HCT116 (cell line): ENCODE measurements around the gene CLIC6. TPM values are rescaled to one million over a fixed set of nuclear protein-coding genes. Genes with fewer than 3 reads are reported as not detected.

Source experiments
- ATAC-seq: fragments of 200-7000 bp; cut with Tn5 transposase; 2 replicates; pipeline ENCODE4 v1.9.1; 2020; ENCODE audit warnings: mild to moderate bottlenecking, moderate library complexity
- BruUV-seq: library from RNA; stranded (reverse); fragments of 400-500 nt; replicated peaks from 2 replicates; lab custom pipeline; 2021; lab: Mats Ljungman, UMichigan
- CTCF ChIA-PET: fragments of 300-600 bp; sonication (Branson Sonifier 250); formaldehyde crosslinking; loops from one replicate; lab custom pipeline; 2021; ENCODE audit warnings: antibody characterized with exemption; lab: Charles Lee
- POLR2A ChIA-PET: fragments of 300-600, 350-600 bp; sonication (Branson Sonifier 250); formaldehyde crosslinking; loops from one replicate; lab custom pipeline; 2021; ENCODE audit warnings: antibody characterized with exemption; lab: Charles Lee
- RAD21 ChIA-PET, 2 experiments: fragments of 300-600 bp; sonication (Branson Sonifier 250); formaldehyde crosslinking; loops; one replicate each; lab custom pipeline; 2023; ENCODE audit warnings: low total read pairs in 2 of 2; ENCODE audit not compliant: uncharacterized antibody in 2 of 2, unreplicated experiment in 2 of 2, low non-redundant PET in 1 of 2; lab: Charles Lee
- DNase-seq: peaks from one replicate; pipeline ENCODE4 v3.0.0-alpha.2; 2010; ENCODE audit warnings: low read depth, low spot score
- H2AFZ ChIP-seq: fragments of 200-600 bp; shearing (Covaris generic), sonication (generic); 2 replicates; pipeline ENCODE4 v1.6.1; 2017; ENCODE audit warnings: low read depth, mixed run types, mixed read lengths, antibody characterized with exemption, low read length; ENCODE audit not compliant: poor library complexity, severe bottlenecking
- H3K27ac ChIP-seq: 2 replicates; pipeline ENCODE4 v1.5.1; 2012; ENCODE audit warnings: low read depth, low read length
- H3K27me3 ChIP-seq: fragments of 200-600 bp; sonication (generic); 2 replicates; pipeline ENCODE4 v1.6.1; 2016; ENCODE audit warnings: mixed run types, low read length, mixed read lengths; ENCODE audit not compliant: insufficient read depth
- H3K36me3 ChIP-seq, 2 experiments: fragments of 200-500 bp in 1 of 2; fragments of 200-600 bp in 1 of 2; sonication (Bioruptor generic) in 1 of 2; sonication (generic) in 1 of 2; 2 replicates each; pipeline versions ENCODE4 v1.5.1 to v1.6.1; 2014 to 2016; ENCODE audit warnings: low read length in 2 of 2, inconsistent platforms in 1 of 2, mixed read lengths in 1 of 2, mixed run types in 1 of 2; ENCODE audit not compliant: insufficient read depth in 2 of 2, control insufficient read depth in 1 of 2
- H3K4me1 ChIP-seq, 2 experiments: fragments of 200-600 bp in 1 of 2; sonication (generic) in 1 of 2; 2 replicates each; pipeline versions ENCODE4 v1.5.1 to v1.6.1; 2012 to 2017; ENCODE audit warnings: low read length in 2 of 2, inconsistent platforms in 1 of 2, mild to moderate bottlenecking in 1 of 2, mixed read lengths in 1 of 2, mixed run types in 1 of 2, moderate library complexity in 1 of 2; ENCODE audit not compliant: insufficient read depth in 2 of 2, control insufficient read depth in 1 of 2
- H3K4me2 ChIP-seq: fragments of 200-600 bp; sonication (generic); 2 replicates; pipeline ENCODE4 v1.6.1; 2017; ENCODE audit warnings: mixed run types, low read length, mixed read lengths
- H3K4me3 ChIP-seq, 2 experiments: fragments of 200-600 bp in 1 of 2; sonication (generic) in 1 of 2; replicated peaks in 1 of 2; 2 replicates each; pipeline ENCODE4 v1.5.1; 2011 to 2016; ENCODE audit warnings: low read length in 2 of 2, control low read depth in 1 of 2, low read depth in 1 of 2, mild to moderate bottlenecking in 1 of 2, mixed read lengths in 1 of 2, mixed run types in 1 of 2
- H3K79me2 ChIP-seq: fragments of 200-600 bp; sonication (generic); 2 replicates; pipeline ENCODE4 v1.6.1; 2017; ENCODE audit warnings: mild to moderate bottlenecking, mixed run types, low read length, moderate library complexity, mixed read lengths; ENCODE audit not compliant: insufficient read depth
- H3K9ac ChIP-seq: fragments of 200-600 bp; sonication (generic); 2 replicates; pipeline ENCODE4 v1.6.1; 2016; ENCODE audit warnings: low read length, mixed read lengths
- H3K9me2 ChIP-seq: fragments of 200-600 bp; sonication (generic), shearing (Covaris generic); 2 replicates; pipeline ENCODE4 v1.6.1; 2017; ENCODE audit warnings: mixed run types, mild to moderate bottlenecking, moderate library complexity; ENCODE audit not compliant: insufficient read depth
- H3K9me3 ChIP-seq, 2 experiments: fragments of 200-500 bp in 1 of 2; fragments of 200-600 bp in 1 of 2; sonication (Bioruptor generic) in 1 of 2; sonication (generic) in 1 of 2; 2 replicates each; pipeline ENCODE4 v1.6.1; 2014 to 2017; ENCODE audit warnings: low read length in 2 of 2, mixed read lengths in 2 of 2, inconsistent platforms in 1 of 2, low read depth in 1 of 2, mild to moderate bottlenecking in 1 of 2, mixed run types in 1 of 2, moderate library complexity in 1 of 2; ENCODE audit not compliant: control insufficient read depth in 1 of 2, insufficient read depth in 1 of 2
- H4K20me1 ChIP-seq: fragments of 200-600 bp; sonication (generic), shearing (Covaris generic); 2 replicates; pipeline ENCODE4 v1.6.1; 2017; ENCODE audit warnings: mixed run types, mild to moderate bottlenecking, moderate library complexity; ENCODE audit not compliant: insufficient read depth
- ELF1 ChIP-seq: IDR thresholded peaks from 2 replicates; pipeline ENCODE4 v1.6.1; 2012; ENCODE audit warnings: low read depth, borderline replicate concordance
- FOSL1 ChIP-seq: IDR thresholded peaks from 2 replicates; pipeline ENCODE4 v1.6.1; 2012; ENCODE audit warnings: low read depth
- JUND ChIP-seq: IDR thresholded peaks from 2 replicates; pipeline ENCODE4 v1.6.1; 2012
- RAD21 ChIP-seq: IDR thresholded peaks from 2 replicates; pipeline ENCODE4 v1.6.1; 2012; ENCODE audit warnings: low read depth, mild to moderate bottlenecking
- SIN3A ChIP-seq: IDR thresholded peaks from 2 replicates; pipeline ENCODE4 v1.6.1; 2012; ENCODE audit warnings: low read depth
- SP1 ChIP-seq: IDR thresholded peaks from 2 replicates; pipeline ENCODE4 v1.6.1; 2012; ENCODE audit warnings: low read depth
- YY1 ChIP-seq: IDR thresholded peaks from 2 replicates; pipeline ENCODE4 v1.6.1; 2011; ENCODE audit warnings: low read length, low read depth, moderate library complexity, mild to moderate bottlenecking; ENCODE audit not compliant: insufficient replicate concordance; ENCODE audit errors: extremely low read depth
- intact Hi-C: fragments of 100-400 bp; cut with micrococcal nuclease; formaldehyde crosslinking; loops from 2 replicates; pipeline ENCODE4 v1.10.0; 2022
- total RNA-seq: library from RNA; stranded (reverse); gene quantifications from one replicate; pipeline ENCODE4 v1.2.1, GENCODE V29; 2021; ENCODE audit not compliant: unreplicated experiment
- TF ChIP-seq, protein P1 (sequence below): IDR thresholded peaks from 2 replicates; pipeline ENCODE4 v1.6.1; 2012
- TF ChIP-seq, protein P2 (sequence below): IDR thresholded peaks from 2 replicates; pipeline ENCODE4 v1.6.1; 2012
- TF ChIP-seq, protein P3 (sequence below), 3 experiments: fragments of 200-600 bp in 1 of 3; sonication (generic) in 1 of 3; IDR thresholded peaks in 2 of 3; conservative IDR thresholded peaks in 1 of 3; 2 replicates each; pipeline ENCODE4 v1.5.1; 2012 to 2017; ENCODE audit warnings: low read depth in 2 of 3, low read length in 2 of 3, antibody characterized with exemption in 1 of 3, borderline replicate concordance in 1 of 3, control low read depth in 1 of 3, mild to moderate bottlenecking in 1 of 3, mixed read lengths in 1 of 3, mixed run types in 1 of 3, moderate library complexity in 1 of 3; ENCODE audit not compliant: insufficient read depth in 1 of 3

Gene CLIC6
- total RNA-seq, 1 experiment from 2014 or later: 0.05 TPM

DNA sequence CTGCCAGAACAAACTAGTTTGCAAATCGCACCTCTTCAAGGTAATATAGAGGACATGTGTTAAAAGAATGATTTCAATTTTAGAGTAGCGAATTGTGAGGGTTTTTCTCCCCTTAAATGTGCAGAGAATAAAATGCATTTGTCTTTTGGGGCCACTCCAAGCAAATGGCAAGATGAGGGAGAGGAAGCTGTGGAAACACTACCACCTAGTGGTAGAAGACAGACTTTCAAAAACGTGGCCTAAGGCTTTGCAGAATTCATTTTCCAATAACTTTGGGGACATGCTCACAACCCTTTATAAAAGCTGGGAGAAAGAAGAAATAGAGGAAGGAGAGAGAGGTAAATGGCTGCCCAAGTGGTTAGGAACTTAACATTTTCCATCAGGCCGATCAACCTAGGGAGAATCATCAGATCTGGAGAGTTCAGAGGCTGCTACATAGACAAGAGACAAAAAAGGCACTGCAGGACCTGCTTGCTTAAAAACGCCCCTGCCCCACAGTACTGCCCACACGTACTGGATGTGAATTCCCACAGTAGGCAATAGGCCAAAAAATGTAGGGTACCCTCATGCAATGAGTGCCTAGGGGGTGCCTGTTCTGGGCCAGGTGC is 38.2 kb upstream of the CLIC6 start:
- ATAC-seq: peak; percentile 86
- RAD21 ChIA-PET: interaction anchor here (0.7 to 1.2 kb wide), 2 partner anchors 9 to 120 kb away, joined by 3 read pairs; no protein-coding TSS in a partner anchor

More for the DNA sequence above, 38.2 kb upstream of the CLIC6 start:
- Histone ChIP-seq H3K79me2 (no peaks in the 10 kb centered on the region), H3K9me2 (no peaks in the 10 kb centered on the region), H3K4me3 (no peak overlapping the region), H3K4me2 (no peak overlapping the region), H3K27ac (no peak overlapping the region), H4K20me1 (no peaks in the 10 kb centered on the region), H3K4me1 (no peaks in the 10 kb centered on the region), H3K9ac (no peak overlapping the region), H3K27me3 (0 out of 2 replicates have a peak, but pooled peaks cover 7% of the 10 kb centered on the region), H2AFZ (no peak overlapping the region), H3K36me3 (no peaks in the 10 kb centered on the region), H3K9me3 (no peaks in the 10 kb centered on the region)
- intact Hi-C loops: loop anchor here (1.0 to 5.0 kb wide), 4 partner anchors 16 to 708 kb away; partner anchors contain the start of gene RCAN1
- TF ChIP-seq, protein P1, sequence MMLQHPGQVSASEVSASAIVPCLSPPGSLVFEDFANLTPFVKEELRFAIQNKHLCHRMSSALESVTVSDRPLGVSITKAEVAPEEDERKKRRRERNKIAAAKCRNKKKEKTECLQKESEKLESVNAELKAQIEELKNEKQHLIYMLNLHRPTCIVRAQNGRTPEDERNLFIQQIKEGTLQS: no peak
- TF ChIP-seq, protein P2, sequence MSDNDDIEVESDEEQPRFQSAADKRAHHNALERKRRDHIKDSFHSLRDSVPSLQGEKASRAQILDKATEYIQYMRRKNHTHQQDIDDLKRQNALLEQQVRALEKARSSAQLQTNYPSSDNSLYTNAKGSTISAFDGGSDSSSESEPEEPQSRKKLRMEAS: 0 out of 2 replicates have a peak, but pooled peaks have one; percentile 16
- no peak for TF ChIP-seq SIN3A
- peak; percentile 89 for TF ChIP-seq RAD21
- TF ChIP-seq YY1: no peak
- TF ChIP-seq JUND: no peak
- TF ChIP-seq FOSL1: no peak
- TF ChIP-seq, protein P3, sequence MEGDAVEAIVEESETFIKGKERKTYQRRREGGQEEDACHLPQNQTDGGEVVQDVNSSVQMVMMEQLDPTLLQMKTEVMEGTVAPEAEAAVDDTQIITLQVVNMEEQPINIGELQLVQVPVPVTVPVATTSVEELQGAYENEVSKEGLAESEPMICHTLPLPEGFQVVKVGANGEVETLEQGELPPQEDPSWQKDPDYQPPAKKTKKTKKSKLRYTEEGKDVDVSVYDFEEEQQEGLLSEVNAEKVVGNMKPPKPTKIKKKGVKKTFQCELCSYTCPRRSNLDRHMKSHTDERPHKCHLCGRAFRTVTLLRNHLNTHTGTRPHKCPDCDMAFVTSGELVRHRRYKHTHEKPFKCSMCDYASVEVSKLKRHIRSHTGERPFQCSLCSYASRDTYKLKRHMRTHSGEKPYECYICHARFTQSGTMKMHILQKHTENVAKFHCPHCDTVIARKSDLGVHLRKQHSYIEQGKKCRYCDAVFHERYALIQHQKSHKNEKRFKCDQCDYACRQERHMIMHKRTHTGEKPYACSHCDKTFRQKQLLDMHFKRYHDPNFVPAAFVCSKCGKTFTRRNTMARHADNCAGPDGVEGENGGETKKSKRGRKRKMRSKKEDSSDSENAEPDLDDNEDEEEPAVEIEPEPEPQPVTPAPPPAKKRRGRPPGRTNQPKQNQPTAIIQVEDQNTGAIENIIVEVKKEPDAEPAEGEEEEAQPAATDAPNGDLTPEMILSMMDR (IDR thresholded peaks at IDR 0.05 in 2 of 3, conservative IDR thresholded peaks at IDR 0.05 in 1 of 3; ENCODE audit: borderline replicate concordance in 1 of 3, insufficient read depth in 1 of 3, low read depth in 2 of 3, low read length in 2 of 3): peak; percentile 79 to 86 (median 80); a peak in 5 of 6 replicates
- TF ChIP-seq SP1: no peak
- no peak for TF ChIP-seq ELF1
- CTCF ChIA-PET: interaction anchor here (0.6 to 2.6 kb wide), 12 partner anchors 8 to 269 kb away, joined by 3 to 8 read pairs (median 3); no protein-coding TSS in a partner anchor
- no TSS peak for BruUV-seq
- POLR2A ChIA-PET: no interaction called here
- peak; percentile 45 for DNase-seq
